Ovary (tissue), 3 donors: ENCODE results near the gene SEC24C.

Experiments
- POLR2A ChIP-seq: fragments of 450-650 bp; IDR thresholded peaks from one replicate; pipeline ENCODE4 v1.6.1; 2017; ENCODE audit warnings: antibody characterized with exemption, mild to moderate bottlenecking, moderate library complexity
- TF ChIP-seq, protein P1 (sequence below), 3 donors: fragments of 450-650 bp in 2 of 3; fragments of 200-600 bp in 1 of 3; IDR thresholded peaks; one replicate each; pipeline versions ENCODE4 v1.5.1 to v1.8.0; 2016 to 2022; ENCODE audit warnings: antibody characterized with exemption in 3 of 3, mild to moderate bottlenecking in 1 of 3
- donor health status: DM: no; HTN: no; CAD: no.

DNA sequence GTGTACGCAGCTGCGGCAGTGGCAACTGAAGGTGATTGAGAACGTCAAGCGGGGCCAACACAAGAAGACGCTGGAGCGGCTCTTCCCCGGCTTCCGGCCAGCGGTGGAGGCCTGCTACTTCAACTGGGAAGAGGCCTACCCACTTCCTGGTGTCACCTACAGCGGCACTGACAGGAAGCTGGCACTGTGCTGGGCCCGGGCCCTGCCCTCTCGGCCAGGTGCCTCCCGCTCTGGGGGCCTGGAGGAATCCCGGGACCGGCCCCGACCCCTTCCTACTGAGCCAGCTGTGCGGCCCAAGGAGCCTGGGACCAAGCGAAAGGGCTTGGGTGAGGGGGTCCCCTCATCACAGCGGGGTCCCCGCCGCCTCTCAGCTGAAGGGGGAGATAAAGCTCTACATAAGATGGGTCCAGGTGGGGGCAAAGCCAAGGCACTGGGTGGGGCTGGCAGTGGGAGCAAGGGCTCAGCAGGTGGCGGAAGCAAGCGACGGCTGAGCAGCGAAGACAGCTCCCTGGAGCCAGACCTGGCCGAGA lies 47.8 kb downstream of the SEC24C start:
- TF ChIP-seq POLR2A: no peak
- TF ChIP-seq, protein P1, sequence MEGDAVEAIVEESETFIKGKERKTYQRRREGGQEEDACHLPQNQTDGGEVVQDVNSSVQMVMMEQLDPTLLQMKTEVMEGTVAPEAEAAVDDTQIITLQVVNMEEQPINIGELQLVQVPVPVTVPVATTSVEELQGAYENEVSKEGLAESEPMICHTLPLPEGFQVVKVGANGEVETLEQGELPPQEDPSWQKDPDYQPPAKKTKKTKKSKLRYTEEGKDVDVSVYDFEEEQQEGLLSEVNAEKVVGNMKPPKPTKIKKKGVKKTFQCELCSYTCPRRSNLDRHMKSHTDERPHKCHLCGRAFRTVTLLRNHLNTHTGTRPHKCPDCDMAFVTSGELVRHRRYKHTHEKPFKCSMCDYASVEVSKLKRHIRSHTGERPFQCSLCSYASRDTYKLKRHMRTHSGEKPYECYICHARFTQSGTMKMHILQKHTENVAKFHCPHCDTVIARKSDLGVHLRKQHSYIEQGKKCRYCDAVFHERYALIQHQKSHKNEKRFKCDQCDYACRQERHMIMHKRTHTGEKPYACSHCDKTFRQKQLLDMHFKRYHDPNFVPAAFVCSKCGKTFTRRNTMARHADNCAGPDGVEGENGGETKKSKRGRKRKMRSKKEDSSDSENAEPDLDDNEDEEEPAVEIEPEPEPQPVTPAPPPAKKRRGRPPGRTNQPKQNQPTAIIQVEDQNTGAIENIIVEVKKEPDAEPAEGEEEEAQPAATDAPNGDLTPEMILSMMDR (IDR thresholded peaks at IDR 0.05): no peak
